Neuron (in vitro differentiated cells): Measurements from ENCODE around the gene TP53I11.

ENCODE experiments used
- H2AFZ ChIP-seq: one replicate; pipeline ENCODE4 v1.6.1; 2013; ENCODE audit warnings: low read depth, mild to moderate bottlenecking, inconsistent platforms, low read length, moderate library complexity
- H3K27me3 ChIP-seq: one replicate; pipeline ENCODE4 v1.6.1; 2013; ENCODE audit warnings: low read length; ENCODE audit not compliant: insufficient read depth
- H3K36me3 ChIP-seq: one replicate; pipeline ENCODE4 v1.6.1; 2013; ENCODE audit warnings: low read length; ENCODE audit not compliant: insufficient read depth
- H3K4me1 ChIP-seq: one replicate; pipeline ENCODE4 v1.6.1; 2013; ENCODE audit warnings: low read length; ENCODE audit not compliant: insufficient read depth
- H3K4me3 ChIP-seq: 2 replicates; pipeline ENCODE4 v1.5.1; 2013; ENCODE audit warnings: mild to moderate bottlenecking, low read length, moderate library complexity
- H3K9me3 ChIP-seq: one replicate; pipeline ENCODE4 v1.6.1; 2013; ENCODE audit warnings: low read length

TP53I11 gene

GRCh38 chr11:44905131-44905866, 45.4 kb downstream of the TP53I11 start:
- Histone ChIP-seq H3K4me1 (no peaks in the 10 kb centered on the region), H3K4me3 (no peak overlapping the region), H3K36me3 (peaks cover 8% of the 10 kb centered on the region), H3K27me3 (no peaks in the 10 kb centered on the region), H3K9me3 (no peaks in the 10 kb centered on the region), H2AFZ (no peak overlapping the region)

- H3K36me3 ChIP-seq = no peaks in the 10 kb centered on the region
- no peak overlapping the region for H3K4me3 ChIP-seq
- no peaks in the 10 kb centered on the region for H3K4me1 ChIP-seq
- no peaks in the 10 kb centered on the region for H3K9me3 ChIP-seq
- H3K27me3 ChIP-seq = no peaks in the 10 kb centered on the region
- H2AFZ ChIP-seq = no peak overlapping the region
These were observed 46.2 kb downstream of the TP53I11 start for GRCh38 chr11:44904261-44905020.

GRCh38 chr11:44903518-44903917, 47.2 kb downstream of the TP53I11 start:
- Histone ChIP-seq H2AFZ (no peak overlapping the region), H3K36me3 (peaks cover 5% of the 10 kb centered on the region), H3K4me1 (no peaks in the 10 kb centered on the region), H3K27me3 (no peaks in the 10 kb centered on the region), H3K4me3 (no peak overlapping the region), H3K9me3 (no peaks in the 10 kb centered on the region)

- H3K9me3 ChIP-seq = no peaks in the 10 kb centered on the region
- H2AFZ ChIP-seq = no peak overlapping the region
- H3K27me3 ChIP-seq = no peaks in the 10 kb centered on the region
- H3K4me1 ChIP-seq = no peaks in the 10 kb centered on the region
- no peak overlapping the region for H3K4me3 ChIP-seq
- peaks cover 6% of the 10 kb centered on the region for H3K36me3 ChIP-seq
These were observed 47.6 kb downstream of the TP53I11 start for GRCh38 chr11:44903035-44903434.

- Histone ChIP-seq H3K4me1 (no peaks in the 10 kb centered on the region), H3K27me3 (no peaks in the 10 kb centered on the region), H2AFZ (no peak overlapping the region), H3K4me3 (no peak overlapping the region), H3K9me3 (no peaks in the 10 kb centered on the region), H3K36me3 (peaks cover 6% of the 10 kb centered on the region)
These were observed 48.9 kb downstream of the TP53I11 start for GRCh38 chr11:44901786-44902185.

GRCh38 chr11:44901120-44901633, 49.5 kb downstream of the TP53I11 start:
- H3K4me3 ChIP-seq = no peak overlapping the region
- H3K9me3 ChIP-seq = no peaks in the 10 kb centered on the region
- no peak overlapping the region for H2AFZ ChIP-seq
- no peaks in the 10 kb centered on the region for H3K4me1 ChIP-seq
- H3K36me3 ChIP-seq = peaks cover 6% of the 10 kb centered on the region
- H3K27me3 ChIP-seq = no peaks in the 10 kb centered on the region

GRCh38 chr11:44899959-44900358, 50.7 kb downstream of the TP53I11 start:
- H3K36me3 ChIP-seq = peaks cover 6% of the 10 kb centered on the region
- no peaks in the 10 kb centered on the region for H3K27me3 ChIP-seq
- H2AFZ ChIP-seq = no peak overlapping the region
- no peaks in the 10 kb centered on the region for H3K9me3 ChIP-seq
- H3K4me1 ChIP-seq = no peaks in the 10 kb centered on the region
- no peak overlapping the region for H3K4me3 ChIP-seq

GRCh38 chr11:44893846-44894617, 56.7 kb downstream of the TP53I11 start:
- Histone ChIP-seq H3K27me3 (no peaks in the 10 kb centered on the region), H3K4me3 (no peak overlapping the region), H2AFZ (no peak overlapping the region), H3K36me3 (peaks cover 6% of the 10 kb centered on the region), H3K4me1 (peaks cover 26% of the 10 kb centered on the region), H3K9me3 (no peaks in the 10 kb centered on the region)

- H3K9me3 ChIP-seq = no peaks in the 10 kb centered on the region
- peaks cover 26% of the 10 kb centered on the region for H3K4me1 ChIP-seq
- no peak overlapping the region for H2AFZ ChIP-seq
- no peaks in the 10 kb centered on the region for H3K27me3 ChIP-seq
- H3K36me3 ChIP-seq = no peaks in the 10 kb centered on the region
- H3K4me3 ChIP-seq = no peak overlapping the region
These were observed 57.3 kb downstream of the TP53I11 start for GRCh38 chr11:44893308-44893822.

GRCh38 chr11:44892843-44893242, 57.8 kb downstream of the TP53I11 start:
- Histone ChIP-seq H3K4me3 (no peak overlapping the region), H3K36me3 (no peaks in the 10 kb centered on the region), H3K27me3 (no peaks in the 10 kb centered on the region), H3K4me1 (peaks cover 30% of the 10 kb centered on the region), H3K9me3 (no peaks in the 10 kb centered on the region), H2AFZ (no peak overlapping the region)

GRCh38 chr11:44889266-44889665, 61.4 kb downstream of the TP53I11 start:
- no peak overlapping the region for H2AFZ ChIP-seq
- peaks cover 60% of the 10 kb centered on the region for H3K4me1 ChIP-seq
- no peak overlapping the region for H3K4me3 ChIP-seq
- no peaks in the 10 kb centered on the region for H3K9me3 ChIP-seq
- no peaks in the 10 kb centered on the region for H3K36me3 ChIP-seq
- H3K27me3 ChIP-seq = no peaks in the 10 kb centered on the region

GRCh38 chr11:44887636-44888035, 63.0 kb downstream of the TP53I11 start:
- no peaks in the 10 kb centered on the region for H3K27me3 ChIP-seq
- peaks cover 50% of the 10 kb centered on the region for H3K4me1 ChIP-seq

GRCh38 chr11:44886790-44887140, 63.9 kb downstream of the TP53I11 start:
- Histone ChIP-seq H3K27me3 (no peaks in the 10 kb centered on the region), H3K9me3 (no peaks in the 10 kb centered on the region), H3K4me1 (peaks cover 46% of the 10 kb centered on the region), H3K4me3 (no peak overlapping the region), H2AFZ (no peak overlapping the region), H3K36me3 (no peaks in the 10 kb centered on the region)

More at GRCh38 chr11:44887636-44888035, 63.0 kb downstream of the TP53I11 start:
- Histone ChIP-seq H3K36me3 (no peaks in the 10 kb centered on the region), H3K9me3 (no peaks in the 10 kb centered on the region), H3K4me3 (no peak overlapping the region), H2AFZ (no peak overlapping the region)
